Smooth muscle cell of bladder (primary cell): ENCODE measurements around the gene PRKCI. TPM values are rescaled to one million over a fixed set of nuclear protein-coding genes. Genes with fewer than 3 reads are reported as not detected.

ENCODE experiments used
- total RNA-seq: library from RNA; depleted of rRNA; stranded (reverse); fragments of >200 nt; gene quantifications from 2 replicates; pipeline ENCODE4 v1.2.3, GENCODE V29; 2014

Gene PRKCI
- 72.0 and 86.7 TPM in 2 replicates for total RNA-seq

DNA sequence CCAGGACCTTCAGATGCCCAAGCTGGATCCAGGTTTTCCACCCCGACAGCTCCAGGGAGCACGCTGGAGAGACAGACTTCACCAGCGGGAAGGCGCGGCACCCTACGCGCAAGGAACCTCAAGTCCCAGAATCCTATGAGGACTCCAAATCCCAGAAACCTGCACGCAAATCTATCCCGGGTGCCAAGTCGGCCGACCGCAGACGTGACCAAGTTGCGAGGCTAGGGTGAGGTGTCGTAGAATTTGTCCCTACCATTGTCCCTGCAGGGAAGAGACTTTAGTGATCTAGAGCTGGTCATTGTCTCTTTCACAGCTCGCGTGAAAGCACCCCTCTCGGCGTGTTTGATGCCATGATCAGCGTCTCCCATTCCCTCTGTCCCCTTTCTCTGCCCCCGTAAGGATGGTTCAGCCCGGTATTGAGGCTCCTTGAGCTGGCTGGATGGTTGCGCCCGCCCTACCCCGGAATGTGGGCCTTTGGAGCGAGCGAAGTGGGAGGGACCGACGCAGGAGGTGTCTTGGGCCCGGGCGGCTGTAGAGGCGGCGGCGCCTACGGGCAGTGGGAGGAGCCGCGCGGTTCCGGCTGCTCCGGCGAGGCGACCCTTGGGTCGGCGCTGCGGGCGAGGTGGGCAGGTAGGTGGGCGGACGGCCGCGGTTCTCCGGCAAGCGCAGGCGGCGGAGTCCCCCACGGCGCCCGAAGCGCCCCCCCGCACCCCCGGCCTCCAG, at the start of gene PRKCI:
Gene PRKCI (plus strand): TSS at position 501 of the 723 bp plus-strand sequence. CDS start 246 bp downstream, outside the sequence.

DNA sequence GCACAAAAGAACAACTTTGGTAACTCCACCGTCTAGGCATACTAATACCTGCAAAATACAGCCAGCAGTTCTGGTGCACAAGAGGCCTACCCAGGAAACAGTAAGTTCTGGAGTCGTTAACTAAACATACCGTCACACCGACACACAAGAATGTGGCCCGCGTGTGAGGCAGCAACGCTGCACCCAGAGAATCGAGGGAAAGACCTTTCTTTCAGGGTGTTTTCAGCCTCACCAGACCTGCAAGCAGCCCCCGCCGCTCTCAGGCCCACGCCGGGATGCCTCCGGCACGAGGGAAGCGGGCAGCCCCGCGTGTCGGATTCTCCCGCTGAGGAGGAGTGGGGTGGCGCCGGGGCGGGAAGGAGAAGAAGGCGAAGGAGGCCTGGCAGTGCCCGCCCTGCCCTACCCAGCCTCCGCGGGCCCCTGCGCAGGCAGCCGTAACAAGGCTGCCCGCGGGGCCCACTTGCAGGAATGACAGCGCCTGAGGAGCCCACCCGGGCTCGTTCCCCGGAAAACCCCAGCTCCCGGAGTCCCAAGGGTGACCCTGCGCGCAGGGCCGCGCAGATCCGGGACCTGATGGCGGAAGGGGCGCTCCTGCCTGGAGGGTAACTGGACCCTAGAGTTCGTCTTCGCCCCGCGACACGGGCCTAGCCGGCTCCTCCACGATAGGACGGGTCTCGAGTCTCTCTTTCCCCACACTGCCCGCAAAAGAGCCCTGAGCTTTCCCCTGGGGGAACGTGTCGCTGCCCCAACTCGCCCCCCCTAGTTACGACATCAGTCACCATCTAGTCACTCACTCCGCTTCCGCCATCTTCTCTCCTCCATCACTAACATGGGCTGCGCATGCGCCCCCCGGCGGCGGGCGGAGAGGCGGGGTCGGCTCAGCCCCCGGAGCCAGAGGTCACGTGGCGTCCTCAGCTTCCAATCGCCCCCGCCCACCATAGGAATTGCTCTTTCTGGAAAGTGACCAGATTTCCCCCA, 41.0 kb upstream of the PRKCI start, which contains the start of gene PHC3:
Gene PHC3 (minus strand): TSS at position 826 of the 978 bp plus-strand sequence. CDS start 18 bp downstream, at position 808.

Other genes with a start within 250 kb of the PRKCI start
- 0.14 and 0.28 TPM in 2 replicates for gene GPR160, start 184.4 kb upstream of the PRKCI start, total RNA-seq
- 19.9 TPM in 2 replicates for gene PHC3, start 40.7 kb upstream of the PRKCI start, total RNA-seq
- 72.5 and 88.7 TPM in 2 replicates for gene SKIL, start 135.3 kb downstream of the PRKCI start, total RNA-seq
- gene CLDN11, start 196.4 kb downstream of the PRKCI start, total RNA-seq: 563 and 624 TPM in 2 replicates